Tibial nerve (tissue), 3 donors: ENCODE data around the gene GRIFIN.

Source experiments
- POLR2A ChIP-seq, 2 donors: fragments of 450-650 bp; IDR thresholded peaks; one replicate each; pipeline ENCODE4 v1.6.1; 2017; ENCODE audit warnings: antibody characterized with exemption in 2 of 2, mild to moderate bottlenecking in 2 of 2, moderate library complexity in 2 of 2
- TF ChIP-seq, protein P1 (sequence below), 5 experiments: fragments of 200-600 bp in 3 of 5; fragments of 450-650 bp in 2 of 5; sonication (generic) in 3 of 5; IDR thresholded peaks; one replicate each; pipeline ENCODE4 v1.5.1; 2016 to 2019; ENCODE audit warnings: antibody characterized with exemption in 5 of 5, mild to moderate bottlenecking in 3 of 5, moderate library complexity in 2 of 5

DNA sequence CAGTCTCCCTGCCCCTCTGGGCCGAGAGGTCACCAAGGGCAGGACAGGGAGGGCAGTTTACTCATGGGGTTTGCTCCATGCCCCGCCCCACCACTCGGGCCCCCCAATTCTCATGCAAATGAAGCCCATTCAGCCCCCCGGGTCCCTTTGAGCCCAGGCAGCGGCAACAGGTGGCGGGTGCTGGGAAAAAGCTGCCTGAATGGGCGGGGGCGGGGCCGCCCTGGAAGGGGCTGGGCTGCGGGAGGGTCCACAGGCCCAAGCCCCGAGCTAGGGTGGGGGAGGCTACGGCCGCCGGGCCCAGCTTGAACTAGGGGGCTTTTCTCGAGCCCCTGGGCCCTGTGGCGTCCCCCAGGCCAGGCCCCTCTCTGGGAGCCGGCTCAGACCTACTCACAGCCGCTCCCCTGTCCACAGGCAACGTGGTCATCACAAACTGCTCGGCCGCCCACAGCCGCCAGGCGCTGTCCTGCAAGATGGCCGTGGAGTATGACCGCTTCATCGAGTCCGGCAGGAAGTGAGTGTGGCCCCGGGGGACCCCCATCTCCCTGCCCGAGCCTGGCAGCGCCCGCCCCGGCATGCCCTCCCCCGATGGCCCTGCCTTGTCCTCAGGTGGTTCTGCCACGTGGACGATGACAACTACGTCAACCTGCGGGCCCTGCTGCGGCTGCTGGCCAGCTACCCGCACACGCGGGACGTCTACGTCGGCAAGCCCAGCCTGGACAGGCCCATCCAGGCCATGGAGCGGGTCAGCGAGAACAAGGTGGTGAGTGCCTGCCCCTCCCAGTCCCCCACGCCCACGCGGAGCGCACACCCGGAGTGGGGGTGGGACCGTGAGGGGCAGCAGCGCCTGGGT, 48.8 kb upstream of the GRIFIN start:
- TF ChIP-seq, protein P1, sequence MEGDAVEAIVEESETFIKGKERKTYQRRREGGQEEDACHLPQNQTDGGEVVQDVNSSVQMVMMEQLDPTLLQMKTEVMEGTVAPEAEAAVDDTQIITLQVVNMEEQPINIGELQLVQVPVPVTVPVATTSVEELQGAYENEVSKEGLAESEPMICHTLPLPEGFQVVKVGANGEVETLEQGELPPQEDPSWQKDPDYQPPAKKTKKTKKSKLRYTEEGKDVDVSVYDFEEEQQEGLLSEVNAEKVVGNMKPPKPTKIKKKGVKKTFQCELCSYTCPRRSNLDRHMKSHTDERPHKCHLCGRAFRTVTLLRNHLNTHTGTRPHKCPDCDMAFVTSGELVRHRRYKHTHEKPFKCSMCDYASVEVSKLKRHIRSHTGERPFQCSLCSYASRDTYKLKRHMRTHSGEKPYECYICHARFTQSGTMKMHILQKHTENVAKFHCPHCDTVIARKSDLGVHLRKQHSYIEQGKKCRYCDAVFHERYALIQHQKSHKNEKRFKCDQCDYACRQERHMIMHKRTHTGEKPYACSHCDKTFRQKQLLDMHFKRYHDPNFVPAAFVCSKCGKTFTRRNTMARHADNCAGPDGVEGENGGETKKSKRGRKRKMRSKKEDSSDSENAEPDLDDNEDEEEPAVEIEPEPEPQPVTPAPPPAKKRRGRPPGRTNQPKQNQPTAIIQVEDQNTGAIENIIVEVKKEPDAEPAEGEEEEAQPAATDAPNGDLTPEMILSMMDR (IDR thresholded peaks at IDR 0.05) = no peak
- no peak for TF ChIP-seq POLR2A (IDR thresholded peaks at IDR 0.05)
